BE2C (cell line): ENCODE measurements around the gene HLCS.

Source experiments
- DNase-seq: peaks from one replicate; pipeline ENCODE4 v3.0.0-alpha.2; 2020
- H3K27me3 ChIP-seq: fragments of 250-450 bp; sonication (Bioruptor Pico); 2 replicates; pipeline ENCODE4 v1.5.1; 2020; ENCODE audit warnings: mild to moderate bottlenecking
- H3K36me3 ChIP-seq: fragments of 250-450 bp; sonication (Bioruptor Pico); 2 replicates; pipeline ENCODE4 v1.5.1; 2020; ENCODE audit warnings: mild to moderate bottlenecking
- H3K4me1 ChIP-seq: fragments of 250-450 bp; sonication (Bioruptor Pico); 2 replicates; pipeline ENCODE4 v1.5.1; 2020
- H3K4me3 ChIP-seq: 2 replicates; pipeline ENCODE4 v1.5.1; 2011; ENCODE audit warnings: low read depth, low read length
- H3K9me3 ChIP-seq: fragments of 250-450 bp; sonication (Bioruptor Pico); 2 replicates; pipeline ENCODE4 v1.5.1; 2020
- CTCF ChIP-seq: IDR thresholded peaks from 2 replicates; pipeline ENCODE4 v1.5.1; 2012; ENCODE audit warnings: mild to moderate bottlenecking, low read depth, low read length

The HLCS gene

GRCh38 chr21:36716387-36716786, 250.1 kb downstream of the HLCS start:
- Histone ChIP-seq H3K4me3 (no peak overlapping the region), H3K9me3 (no peaks in the 10 kb centered on the region), H3K36me3 (no peaks in the 10 kb centered on the region), H3K4me1 (no peaks in the 10 kb centered on the region), H3K27me3 (peaks cover 92% of the 10 kb centered on the region)
- DNase-seq: no peak
- no peak for TF ChIP-seq CTCF

- Histone ChIP-seq H3K9me3 (no peaks in the 10 kb centered on the region), H3K4me3 (no peak overlapping the region), H3K4me1 (no peaks in the 10 kb centered on the region), H3K27me3 (peaks cover 98% of the 10 kb centered on the region), H3K36me3 (no peaks in the 10 kb centered on the region)
- no peak for TF ChIP-seq CTCF
- DNase-seq: no peak
Observed at GRCh38 chr21:36713746-36714145, 252.7 kb downstream of the HLCS start.

DNA sequence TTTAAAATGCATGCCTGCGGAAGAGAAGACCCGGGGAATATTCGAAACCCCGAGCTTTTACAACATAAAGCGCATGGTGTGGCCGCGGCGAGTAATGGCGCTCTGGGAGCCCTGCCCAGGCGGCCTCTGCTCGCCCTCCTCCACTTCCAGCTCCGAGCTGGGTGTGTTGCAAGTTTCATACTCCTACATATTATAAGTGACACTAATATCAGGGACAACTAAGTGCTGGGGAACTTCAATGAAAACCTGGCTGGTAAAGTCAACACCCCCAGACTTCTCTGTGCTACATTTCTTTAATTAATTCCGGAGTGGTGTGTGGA, 255.8 kb downstream of the HLCS start:
- DNase-seq: no peak
- no peaks in the 10 kb centered on the region for H3K4me1 ChIP-seq
- no peaks in the 10 kb centered on the region for H3K9me3 ChIP-seq
- H3K4me3 ChIP-seq: no peak overlapping the region
- no peak for TF ChIP-seq CTCF
- H3K36me3 ChIP-seq: no peaks in the 10 kb centered on the region
- H3K27me3 ChIP-seq: peaks cover 100% of the 10 kb centered on the region

DNA sequence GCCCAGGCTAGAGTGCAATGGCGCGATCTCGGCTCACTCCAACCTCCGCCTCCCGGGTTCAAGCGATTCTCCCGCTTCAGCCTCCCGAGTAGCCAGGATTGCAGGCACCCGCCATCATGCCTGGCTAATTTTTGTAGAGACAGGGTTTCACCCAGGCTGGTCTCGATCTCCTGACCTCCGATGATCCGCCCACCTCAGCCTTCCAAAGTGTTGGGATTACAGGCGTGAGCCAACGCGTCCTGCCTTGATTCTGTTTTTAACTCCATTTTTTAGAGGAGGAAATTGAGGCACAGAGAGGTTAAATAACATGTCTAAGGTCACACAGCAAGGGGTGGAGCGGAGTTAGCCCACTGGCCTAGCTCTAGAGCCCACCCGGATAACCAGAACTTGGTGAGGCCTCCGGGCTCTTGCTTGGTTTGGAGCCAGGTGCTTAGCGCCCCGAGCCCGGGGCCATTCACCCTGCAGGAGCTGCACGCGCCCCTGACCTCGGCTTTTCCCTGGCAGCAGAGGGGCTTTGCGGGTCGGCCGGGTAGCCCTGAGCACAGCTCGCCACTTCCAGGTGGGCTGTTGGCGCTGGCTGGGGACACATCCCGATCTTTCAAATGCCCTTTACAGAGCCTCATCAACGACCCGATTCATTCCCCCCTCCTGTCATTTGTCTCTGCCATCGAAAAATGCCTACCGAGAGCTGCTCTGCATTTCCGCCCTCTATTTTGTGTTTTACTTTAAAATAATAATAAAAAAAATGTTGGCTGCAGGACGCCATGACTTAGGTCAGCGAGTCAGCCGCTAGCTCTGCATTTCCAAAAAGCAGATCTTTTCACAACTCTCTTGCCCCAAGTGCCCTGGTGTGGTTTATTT, 256.4 kb downstream of the HLCS start:
- no peak for TF ChIP-seq CTCF
- DNase-seq: no peak
- Histone ChIP-seq H3K36me3 (no peaks in the 10 kb centered on the region), H3K4me3 (no peak overlapping the region), H3K27me3 (peaks cover 100% of the 10 kb centered on the region), H3K4me1 (no peaks in the 10 kb centered on the region), H3K9me3 (no peaks in the 10 kb centered on the region)

GRCh38 chr21:36709030-36709867, 257.2 kb downstream of the HLCS start:
- no peaks in the 10 kb centered on the region for H3K9me3 ChIP-seq
- H3K36me3 ChIP-seq: no peaks in the 10 kb centered on the region
- H3K4me3 ChIP-seq: no peak overlapping the region
- peaks cover 100% of the 10 kb centered on the region for H3K27me3 ChIP-seq
- TF ChIP-seq CTCF: no peak
- DNase-seq: no peak
- no peaks in the 10 kb centered on the region for H3K4me1 ChIP-seq
